AG04449 (cell line): ENCODE data around the gene COLEC11.
"Not testable (repeated sequence)": the region's sequence is repeated elsewhere in the genome, so short reads cannot be mapped to it uniquely, and the experiment has no call there.

Source experiments
- CTCF ChIA-PET: fragments of 350-600 bp; formaldehyde crosslinking; extraction: SDS; loops from one replicate; lab custom pipeline; 2021; ENCODE audit warnings: antibody characterized with exemption; lab: Yijun Ruan, JAX
- POLR2A ChIA-PET: fragments of 400-600, 350-600 bp; formaldehyde crosslinking; extraction: SDS; loops from one replicate; lab custom pipeline; 2020; ENCODE audit warnings: antibody characterized with exemption, inconsistent platforms; lab: Yijun Ruan, JAX
- DNase-seq: peaks from one replicate; pipeline ENCODE4 v3.0.0-alpha.2; 2010; ENCODE audit warnings: low read depth, low spot score
- H3K4me3 ChIP-seq: 2 replicates; pipeline ENCODE4 v1.5.1; 2011; ENCODE audit warnings: low read depth, mild to moderate bottlenecking, control low read depth, low read length
- CTCF ChIP-seq: IDR thresholded peaks from one replicate; pipeline ENCODE4 v1.5.1; 2011; ENCODE audit warnings: mild to moderate bottlenecking, moderate library complexity, low read length, control low read depth, inconsistent platforms; ENCODE audit not compliant: insufficient read depth; ENCODE audit errors: missing control alignments

The COLEC11 gene

GRCh38 chr2:3574155-3574554, 20.8 kb upstream of the COLEC11 start:
- no peak for TF ChIP-seq CTCF
- POLR2A ChIA-PET, result interaction anchor here (2.2 kb wide), 1 partner anchor 16 kb away, joined by 9 read pairs; the partner anchor contains the start of gene RNASEH1
- DNase-seq, result no peak
- no peak overlapping the region for H3K4me3 ChIP-seq
- CTCF ChIA-PET, result interaction anchor here (1.2 to 1.3 kb wide), 2 partner anchors 16 to 150 kb away, joined by 3 read pairs; partner anchors contain the start of gene RNASEH1

DNA sequence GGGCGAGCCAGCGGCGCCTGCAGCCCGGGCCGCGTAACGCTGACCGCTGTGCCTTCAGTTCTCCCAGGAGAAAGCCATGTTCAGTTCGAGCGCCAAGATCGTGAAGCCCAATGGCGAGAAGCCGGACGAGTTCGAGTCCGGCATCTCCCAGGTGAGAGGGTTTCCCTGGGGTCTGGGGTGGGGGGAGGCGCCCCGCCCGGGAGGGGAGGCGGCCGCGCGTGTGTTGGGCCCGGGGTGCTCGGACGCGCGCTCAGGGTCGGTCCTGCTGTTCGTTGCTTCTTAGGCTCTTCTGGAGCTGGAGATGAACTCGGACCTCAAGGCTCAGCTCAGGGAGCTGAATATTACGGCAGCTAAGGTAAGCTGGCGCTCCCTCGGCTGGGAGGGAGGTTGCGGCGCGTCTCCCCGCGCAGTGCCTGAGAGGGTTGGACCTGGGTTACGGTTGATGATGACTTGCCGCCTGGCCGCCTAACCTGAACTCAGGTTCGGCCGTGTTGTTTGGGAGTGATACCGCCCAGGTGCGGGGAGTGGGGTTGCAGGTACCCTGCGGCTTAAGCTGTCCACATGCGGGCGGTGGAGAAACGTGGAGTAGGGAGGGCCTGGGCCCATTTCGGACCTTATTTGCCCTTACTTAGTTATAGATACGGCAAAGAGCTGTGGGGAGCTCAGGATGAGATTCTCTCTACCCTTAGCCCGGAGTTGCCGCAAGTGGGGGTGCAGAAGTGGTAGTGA, 19.2 kb upstream of the COLEC11 start:
- DNase-seq, result no peak
- TF ChIP-seq CTCF, result no peak
- ChIA-PET CTCF (interaction anchor here (0.6 to 1.6 kb wide), 5 partner anchors 16 to 198 kb away, joined by 3 read pairs; partner anchors contain the start of gene EIPR1), POLR2A (interaction anchor here (0.7 to 1.4 kb wide), 3 partner anchors 18 to 52 kb away, joined by 3 to 10 read pairs (median 3); partner anchors contain the start of gene RNASEH1)
- H3K4me3 ChIP-seq, result peak overlapping the region; percentile 95

GRCh38 chr2:3576263-3576630, 18.7 kb upstream of the COLEC11 start:
- ChIA-PET POLR2A (interaction anchor here (0.7 to 1.4 kb wide), 3 partner anchors 18 to 52 kb away, joined by 3 to 10 read pairs (median 3); partner anchors contain the start of gene RNASEH1), CTCF (interaction anchor here (0.6 to 1.6 kb wide), 5 partner anchors 17 to 198 kb away, joined by 3 read pairs; partner anchors contain the start of gene EIPR1)
- DNase-seq, result not testable (repeated sequence)
- peak overlapping the region; percentile 95 for H3K4me3 ChIP-seq

- CTCF ChIA-PET, result interaction anchor here (1.0 to 2.5 kb wide), 3 partner anchors 20 to 155 kb away, joined by 3 to 5 read pairs (median 3); partner anchors contain the start of gene RNASEH1
- DNase-seq, result no peak
- no peak for TF ChIP-seq CTCF
- POLR2A ChIA-PET, result interaction anchor here (1.0 kb wide), 1 partner anchor 21 kb away, joined by 3 read pairs; the partner anchor contains the start of gene RNASEH1
- no peak overlapping the region for H3K4me3 ChIP-seq
Measured at GRCh38 chr2:3578987-3579386, 15.9 kb upstream of the COLEC11 start.

- TF ChIP-seq CTCF, result no peak
- CTCF ChIA-PET, result no interaction called here
- no peak for DNase-seq
- POLR2A ChIA-PET, result interaction anchor here (0.8 kb wide), 1 partner anchor 15 kb away, joined by 3 read pairs; no protein-coding TSS in a partner anchor
- H3K4me3 ChIP-seq, result no peak overlapping the region
Measured at GRCh38 chr2:3580449-3580848, 14.5 kb upstream of the COLEC11 start.

DNA sequence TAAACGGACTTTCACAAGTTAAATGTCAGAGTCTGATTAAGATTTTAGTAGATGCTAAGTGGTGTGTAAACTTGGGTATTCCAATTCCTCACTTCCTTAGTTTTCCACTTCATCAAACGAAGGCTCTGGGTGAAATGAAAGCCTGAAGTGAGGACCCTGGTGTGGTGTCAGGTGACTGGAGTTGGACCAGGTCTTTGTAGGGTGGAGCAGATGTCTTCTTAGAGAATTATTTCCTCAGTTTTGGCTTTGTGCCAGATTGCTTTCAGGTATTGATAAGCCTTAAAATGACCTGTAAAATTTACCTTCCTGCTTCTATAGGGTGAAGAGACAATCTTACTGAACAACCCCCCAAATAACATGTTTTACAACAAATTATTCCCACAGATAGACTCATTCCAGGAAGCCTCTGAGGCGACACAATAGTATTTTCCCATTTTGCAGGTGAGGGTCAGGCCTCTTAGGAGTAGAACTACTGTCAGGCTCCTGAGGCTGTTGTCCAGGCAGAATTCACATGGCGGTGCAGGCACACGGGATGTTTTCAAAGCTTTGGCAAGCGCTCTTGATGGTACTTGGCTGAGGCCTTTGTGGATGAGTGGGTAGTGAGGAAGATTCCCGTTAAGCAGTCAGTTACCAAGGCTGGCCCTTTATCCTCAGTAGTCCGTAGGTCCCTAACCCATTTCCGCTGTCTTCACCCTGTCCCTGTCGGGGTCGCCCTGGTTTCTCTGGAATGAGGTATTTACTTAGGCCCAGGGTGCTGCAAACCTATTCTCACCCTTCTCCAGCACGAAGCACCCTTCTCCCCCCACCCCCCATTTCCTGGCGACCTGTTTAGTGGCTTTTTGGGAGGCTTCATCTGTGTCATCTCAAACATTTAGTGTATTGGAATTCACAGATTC, 13.3 kb upstream of the COLEC11 start:
- ChIA-PET POLR2A (no interaction called here), CTCF (no interaction called here)
- no peak overlapping the region for H3K4me3 ChIP-seq
- no peak for TF ChIP-seq CTCF
- DNase-seq, result no peak
